ENCODE measurements around the gene TOP1. TPM values are rescaled to one million over a fixed set of nuclear protein-coding genes. Genes with fewer than 3 reads are reported as not detected.

TOP1 gene
- total RNA-seq, 1 experiment from 2014 or later, result 81.8 TPM

- peaks cover 40% of the 10 kb centered on the region for H3K36me3 Mint-ChIP-seq
- H3K27me3 Mint-ChIP-seq (ENCODE audit: low read depth), result peaks cover 64% of the 10 kb centered on the region
- H3K27ac Mint-ChIP-seq, result no peak overlapping the region
- no peaks in the 10 kb centered on the region for H3K9me3 Mint-ChIP-seq
- ATAC-seq, result no peak
- POLR2A ChIA-PET, result interaction anchor here (0.7 kb wide), 1 partner anchor 632 kb away, joined by 6 read pairs; no protein-coding TSS in a partner anchor
- H3K4me3 Mint-ChIP-seq, result peak overlapping the region; percentile 82
- H3K4me1 Mint-ChIP-seq, result peaks cover 71% of the 10 kb centered on the region
- TF ChIP-seq GABPB1 (CRISPR knock-in tag; IDR thresholded peaks at IDR 0.05), result no peak
- no peak for TF ChIP-seq ZNF121 (CRISPR knock-in tag; IDR thresholded peaks at IDR 0.05)
- TF ChIP-seq TCF7 (CRISPR knock-in tag; IDR thresholded peaks at IDR 0.05; ENCODE audit: low read depth), result no peak
- no peak for TF ChIP-seq FOXP4 (CRISPR knock-in tag; IDR thresholded peaks at IDR 0.05)
- TF ChIP-seq ARID4B (CRISPR knock-in tag; IDR thresholded peaks at IDR 0.05; ENCODE audit: borderline replicate concordance), result no peak
- no peak for DNase-seq (ENCODE audit: low spot score)
- CTCF ChIA-PET, result interaction anchor here (1.2 to 1.5 kb wide), 2 partner anchors 40 kb away, joined by 4 to 7 read pairs; no protein-coding TSS in a partner anchor
Observed at GRCh38 chr20:41030531-41031242, 2.1 kb downstream of the TOP1 start.

- no peak overlapping the region for H3K27ac Mint-ChIP-seq
- H3K4me1 Mint-ChIP-seq, result peaks cover 71% of the 10 kb centered on the region
- peaks cover 69% of the 10 kb centered on the region for H3K27me3 Mint-ChIP-seq (ENCODE audit: low read depth)
- ChIA-PET POLR2A (no interaction called here), CTCF (interaction anchor here (1.5 kb wide), 1 partner anchor 41 kb away, joined by 7 read pairs; no protein-coding TSS in a partner anchor)
- H3K36me3 Mint-ChIP-seq, result peaks cover 43% of the 10 kb centered on the region
- H3K4me3 Mint-ChIP-seq, result peak overlapping the region; percentile 82
- TF ChIP-seq ZNF232 (CRISPR knock-in tag; IDR thresholded peaks at IDR 0.05) (no peak), HMGA2 (CRISPR knock-in tag; IDR thresholded peaks at IDR 0.05) (no peak), TCF7 (CRISPR knock-in tag; IDR thresholded peaks at IDR 0.05; ENCODE audit: low read depth) (no peak), NR3C1 (CRISPR knock-in tag; conservative IDR thresholded peaks at IDR 0.05; ENCODE audit: low read depth) (no peak), E2F5 (CRISPR knock-in tag; IDR thresholded peaks at IDR 0.05) (no peak), ZBTB21 (CRISPR knock-in tag; IDR thresholded peaks at IDR 0.05; ENCODE audit: borderline replicate concordance) (no peak), AR (CRISPR knock-in tag; IDR thresholded peaks at IDR 0.05) (no peak), ZNF219 (CRISPR knock-in tag; IDR thresholded peaks at IDR 0.05; ENCODE audit: borderline replicate concordance) (no peak), OVOL2 (CRISPR knock-in tag; IDR thresholded peaks at IDR 0.05; ENCODE audit: borderline replicate concordance) (no peak), ETV6 (CRISPR knock-in tag; IDR thresholded peaks at IDR 0.05) (no peak), JUN (CRISPR knock-in tag; IDR thresholded peaks at IDR 0.05) (no peak), ZNF317 (CRISPR knock-in tag; IDR thresholded peaks at IDR 0.05; ENCODE audit: borderline replicate concordance, low read depth) (no peak), FOXP1 (CRISPR knock-in tag; IDR thresholded peaks at IDR 0.05; ENCODE audit: borderline replicate concordance) (no peak), SP1 (CRISPR knock-in tag; conservative IDR thresholded peaks at IDR 0.05) (no peak), CDX4 (CRISPR knock-in tag; IDR thresholded peaks at IDR 0.05; ENCODE audit: borderline replicate concordance) (no peak), RELA (CRISPR knock-in tag; IDR thresholded peaks at IDR 0.05; ENCODE audit: borderline replicate concordance) (no peak)
- DNase-seq (ENCODE audit: low spot score), result no peak
- no peak for ATAC-seq
- no peaks in the 10 kb centered on the region for H3K9me3 Mint-ChIP-seq
Observed at GRCh38 chr20:41031243-41031619, 2.6 kb downstream of the TOP1 start.

All from WTC11 (cell line).